A549 (cell line): Measurements from ENCODE around the gene ADAMTS15.

Source experiments
- CBX8 ChIP-seq: fragments of 200-600 bp; sonication (generic); IDR thresholded peaks from 2 replicates; pipeline ENCODE4 v1.6.1; 2016
- ESRRA ChIP-seq: fragments of 150-350 bp; IDR thresholded peaks from 2 replicates; pipeline ENCODE4 v1.6.1; 2014; ENCODE audit warnings: mild to moderate bottlenecking, low read length, borderline replicate concordance
- POLR2A ChIP-seq: IDR thresholded peaks from 2 replicates; pipeline ENCODE4 v1.6.1; 2012; ENCODE audit warnings: mild to moderate bottlenecking, low read length
- RAD21 ChIP-seq, 2 experiments: fragments of >200 bp in 1 of 2; sonication (Bioruptor Twin) in 1 of 2; formaldehyde crosslinking in 1 of 2; IDR thresholded peaks in 1 of 2; conservative IDR thresholded peaks in 1 of 2; 2 replicates in 1 of 2; 3 replicates in 1 of 2; pipeline ENCODE4 v1.6.1; 2012 to 2018; ENCODE audit warnings: inconsistent platforms in 1 of 2
- TF ChIP-seq, protein P1 (sequence below): fragments of 200-600 bp; sonication (generic); IDR thresholded peaks from 2 replicates; pipeline ENCODE4 v1.6.1; 2016; ENCODE audit warnings: antibody characterized with exemption, mild to moderate bottlenecking, moderate library complexity
- TF ChIP-seq, protein P2 (sequence below): fragments of 450-650 bp; IDR thresholded peaks from 2 replicates; pipeline ENCODE4 v1.6.1; 2014; ENCODE audit warnings: antibody characterized with exemption

DNA sequence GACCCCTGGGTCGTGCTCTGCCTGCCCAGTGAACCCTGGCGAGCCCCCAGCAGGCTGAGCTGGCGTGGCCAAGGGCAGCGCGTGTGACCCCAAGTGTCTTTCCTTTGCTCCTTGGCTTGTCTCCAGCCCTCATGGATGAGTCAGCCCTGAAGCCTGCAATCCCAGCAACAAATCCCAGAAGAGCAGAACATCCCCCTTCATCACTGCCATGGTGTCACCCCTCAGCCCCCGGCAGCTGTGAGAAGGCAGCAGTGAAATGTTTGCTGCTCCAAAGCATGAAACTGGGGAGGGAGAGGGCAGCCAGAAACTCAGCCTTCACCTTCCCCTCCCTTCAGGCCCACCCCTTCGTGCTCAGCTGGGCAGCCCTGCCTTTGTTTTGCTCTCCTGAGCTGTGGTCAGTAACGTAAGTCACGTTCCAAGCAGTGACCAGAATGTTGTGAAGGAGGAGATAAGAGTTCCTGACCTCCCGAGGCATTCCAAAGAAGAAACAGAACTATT, 29.8 kb downstream of the ADAMTS15 start:
- no peak for TF ChIP-seq RAD21 (conservative IDR thresholded peaks at IDR 0.05 in 1 of 2, IDR thresholded peaks at IDR 0.05 in 1 of 2)
- no peak for TF ChIP-seq POLR2A
- TF ChIP-seq, protein P1, sequence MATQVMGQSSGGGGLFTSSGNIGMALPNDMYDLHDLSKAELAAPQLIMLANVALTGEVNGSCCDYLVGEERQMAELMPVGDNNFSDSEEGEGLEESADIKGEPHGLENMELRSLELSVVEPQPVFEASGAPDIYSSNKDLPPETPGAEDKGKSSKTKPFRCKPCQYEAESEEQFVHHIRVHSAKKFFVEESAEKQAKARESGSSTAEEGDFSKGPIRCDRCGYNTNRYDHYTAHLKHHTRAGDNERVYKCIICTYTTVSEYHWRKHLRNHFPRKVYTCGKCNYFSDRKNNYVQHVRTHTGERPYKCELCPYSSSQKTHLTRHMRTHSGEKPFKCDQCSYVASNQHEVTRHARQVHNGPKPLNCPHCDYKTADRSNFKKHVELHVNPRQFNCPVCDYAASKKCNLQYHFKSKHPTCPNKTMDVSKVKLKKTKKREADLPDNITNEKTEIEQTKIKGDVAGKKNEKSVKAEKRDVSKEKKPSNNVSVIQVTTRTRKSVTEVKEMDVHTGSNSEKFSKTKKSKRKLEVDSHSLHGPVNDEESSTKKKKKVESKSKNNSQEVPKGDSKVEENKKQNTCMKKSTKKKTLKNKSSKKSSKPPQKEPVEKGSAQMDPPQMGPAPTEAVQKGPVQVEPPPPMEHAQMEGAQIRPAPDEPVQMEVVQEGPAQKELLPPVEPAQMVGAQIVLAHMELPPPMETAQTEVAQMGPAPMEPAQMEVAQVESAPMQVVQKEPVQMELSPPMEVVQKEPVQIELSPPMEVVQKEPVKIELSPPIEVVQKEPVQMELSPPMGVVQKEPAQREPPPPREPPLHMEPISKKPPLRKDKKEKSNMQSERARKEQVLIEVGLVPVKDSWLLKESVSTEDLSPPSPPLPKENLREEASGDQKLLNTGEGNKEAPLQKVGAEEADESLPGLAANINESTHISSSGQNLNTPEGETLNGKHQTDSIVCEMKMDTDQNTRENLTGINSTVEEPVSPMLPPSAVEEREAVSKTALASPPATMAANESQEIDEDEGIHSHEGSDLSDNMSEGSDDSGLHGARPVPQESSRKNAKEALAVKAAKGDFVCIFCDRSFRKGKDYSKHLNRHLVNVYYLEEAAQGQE: no peak
- no peak for TF ChIP-seq CBX8
- TF ChIP-seq, protein P2, sequence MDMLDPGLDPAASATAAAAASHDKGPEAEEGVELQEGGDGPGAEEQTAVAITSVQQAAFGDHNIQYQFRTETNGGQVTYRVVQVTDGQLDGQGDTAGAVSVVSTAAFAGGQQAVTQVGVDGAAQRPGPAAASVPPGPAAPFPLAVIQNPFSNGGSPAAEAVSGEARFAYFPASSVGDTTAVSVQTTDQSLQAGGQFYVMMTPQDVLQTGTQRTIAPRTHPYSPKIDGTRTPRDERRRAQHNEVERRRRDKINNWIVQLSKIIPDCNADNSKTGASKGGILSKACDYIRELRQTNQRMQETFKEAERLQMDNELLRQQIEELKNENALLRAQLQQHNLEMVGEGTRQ: no peak
- no peak for TF ChIP-seq ESRRA
